ACC112 (cell line): ENCODE data around the gene MAD1L1.

Experiments
- H2AFZ ChIP-seq: fragments of 200-600 bp; sonication (generic); one replicate; pipeline ENCODE4 v1.6.0; 2017; ENCODE audit warnings: antibody characterized with exemption, low read length; ENCODE audit not compliant: unreplicated experiment
- H3K27ac ChIP-seq: fragments of 200-600 bp; sonication (generic); 2 replicates; pipeline ENCODE4 v1.5.1; 2014; ENCODE audit warnings: low read depth, mild to moderate bottlenecking, antibody characterized with exemption, low read length, moderate library complexity
- H3K27me3 ChIP-seq: fragments of 200-600 bp; sonication (generic); 2 replicates; pipeline ENCODE4 v1.6.1; 2014; ENCODE audit warnings: mild to moderate bottlenecking, antibody characterized with exemption, low read length, moderate library complexity, mixed read lengths; ENCODE audit not compliant: insufficient read depth
- H3K36me3 ChIP-seq: fragments of 200-600 bp; sonication (generic); 2 replicates; pipeline ENCODE4 v1.6.1; 2016; ENCODE audit warnings: mild to moderate bottlenecking, antibody characterized with exemption, low read length, moderate library complexity, mixed read lengths; ENCODE audit not compliant: insufficient read depth
- H3K4me1 ChIP-seq: fragments of 200-600 bp; sonication (generic); one replicate; pipeline ENCODE4 v1.6.1; 2016; ENCODE audit warnings: low read length, mixed read lengths; ENCODE audit not compliant: insufficient read depth, unreplicated experiment, control insufficient read depth
- H3K4me3 ChIP-seq: fragments of 200-600 bp; sonication (generic); 2 replicates; pipeline ENCODE4 v1.5.1; 2014; ENCODE audit warnings: mild to moderate bottlenecking, low read depth, low read length
- H3K79me2 ChIP-seq: fragments of 200-600 bp; sonication (generic); one replicate; pipeline ENCODE4 v1.6.0; 2016; ENCODE audit warnings: low read length; ENCODE audit not compliant: control insufficient read depth, unreplicated experiment, insufficient read depth

Gene MAD1L1

DNA sequence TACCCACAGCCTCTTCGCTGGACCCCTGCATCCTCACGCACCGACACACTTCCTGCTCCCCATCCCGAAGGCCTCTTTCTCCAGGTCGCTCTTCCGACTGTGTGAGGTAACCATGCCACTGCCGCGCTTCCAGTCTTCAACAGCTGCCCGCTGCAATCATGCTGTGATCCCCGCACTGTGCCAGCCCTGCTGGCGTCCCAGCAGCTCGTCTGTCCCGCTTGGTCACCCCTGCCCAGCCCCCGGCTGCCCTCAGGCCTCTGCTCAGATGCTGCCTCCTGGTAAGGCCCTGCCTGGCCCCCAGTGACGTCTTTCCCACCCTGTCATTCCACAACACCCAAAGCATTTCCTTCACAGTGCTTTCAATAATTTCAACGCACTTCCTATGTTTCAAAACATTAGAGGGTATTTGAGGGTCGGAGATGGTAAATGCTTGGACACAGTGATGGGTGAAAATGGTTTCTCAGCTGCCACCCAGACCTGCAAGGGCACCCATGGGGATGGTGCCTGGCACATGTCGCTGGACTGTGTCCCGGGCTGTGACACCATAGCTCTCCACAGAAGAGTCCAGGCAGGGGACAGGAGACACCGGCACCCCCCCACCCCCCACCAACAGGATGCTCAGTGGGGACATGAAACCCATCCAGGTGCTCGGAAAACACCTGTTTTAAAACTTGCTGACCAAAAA lies 125.2 kb downstream of the MAD1L1 start:
- H3K27ac ChIP-seq, result no peak overlapping the region
- H3K36me3 ChIP-seq, result no peaks in the 10 kb centered on the region
- peaks cover 33% of the 10 kb centered on the region for H3K4me1 ChIP-seq
- H3K4me3 ChIP-seq, result no peak overlapping the region
- H3K27me3 ChIP-seq, result no peaks in the 10 kb centered on the region
- peaks cover 7% of the 10 kb centered on the region for H3K79me2 ChIP-seq
- H2AFZ ChIP-seq, result no peak overlapping the region

DNA sequence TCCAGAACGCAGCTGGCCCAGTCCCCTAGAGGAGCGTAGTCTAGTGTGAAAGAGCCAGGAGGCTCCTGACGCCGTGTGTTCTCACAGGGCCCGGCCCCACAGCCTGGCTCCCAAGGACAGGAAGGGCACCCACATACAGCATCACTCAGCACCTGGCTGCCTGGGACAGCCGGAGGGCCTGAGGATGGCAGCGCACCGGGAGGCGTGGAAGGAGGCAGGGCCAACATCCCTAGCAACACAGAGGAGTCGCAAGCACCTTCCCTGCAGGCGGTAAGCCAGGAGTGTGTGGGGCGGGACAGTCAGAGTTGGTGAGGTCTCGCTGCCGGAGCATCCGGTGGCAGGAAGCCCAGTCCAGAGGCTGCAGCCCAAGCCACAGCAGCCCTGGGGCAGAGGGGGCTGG lies 125.8 kb downstream of the MAD1L1 start:
- H3K27me3 ChIP-seq, result no peaks in the 10 kb centered on the region
- H3K27ac ChIP-seq, result no peak overlapping the region
- no peak overlapping the region for H3K4me3 ChIP-seq
- H3K4me1 ChIP-seq, result peaks cover 33% of the 10 kb centered on the region
- peaks cover 5% of the 10 kb centered on the region for H3K79me2 ChIP-seq
- H2AFZ ChIP-seq, result no peak overlapping the region
- no peaks in the 10 kb centered on the region for H3K36me3 ChIP-seq

DNA sequence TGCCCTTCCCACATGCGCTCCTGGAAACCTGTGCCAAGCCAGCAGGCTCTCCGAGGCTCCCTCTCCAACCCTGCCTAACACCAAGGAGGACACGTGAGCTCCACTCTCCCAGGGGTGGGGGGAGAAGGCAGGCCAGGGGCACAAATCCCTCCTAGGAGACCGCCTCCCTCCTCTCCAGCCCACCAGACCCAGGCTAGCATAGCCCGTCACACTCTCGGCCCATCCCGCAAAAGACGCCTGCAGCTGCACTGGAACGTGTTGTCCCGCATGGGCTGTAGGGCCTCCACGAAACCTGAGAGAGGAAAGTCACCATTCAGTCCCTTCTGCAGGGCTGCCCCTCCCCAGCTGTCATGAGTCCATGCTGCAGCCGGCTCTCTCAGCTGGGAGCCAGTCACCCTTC lies 126.3 kb downstream of the MAD1L1 start:
- Histone ChIP-seq H3K79me2 (peaks cover 3% of the 10 kb centered on the region), H2AFZ (no peak overlapping the region), H3K27me3 (no peaks in the 10 kb centered on the region), H3K27ac (no peak overlapping the region), H3K36me3 (no peaks in the 10 kb centered on the region), H3K4me1 (peaks cover 31% of the 10 kb centered on the region), H3K4me3 (no peak overlapping the region)

DNA sequence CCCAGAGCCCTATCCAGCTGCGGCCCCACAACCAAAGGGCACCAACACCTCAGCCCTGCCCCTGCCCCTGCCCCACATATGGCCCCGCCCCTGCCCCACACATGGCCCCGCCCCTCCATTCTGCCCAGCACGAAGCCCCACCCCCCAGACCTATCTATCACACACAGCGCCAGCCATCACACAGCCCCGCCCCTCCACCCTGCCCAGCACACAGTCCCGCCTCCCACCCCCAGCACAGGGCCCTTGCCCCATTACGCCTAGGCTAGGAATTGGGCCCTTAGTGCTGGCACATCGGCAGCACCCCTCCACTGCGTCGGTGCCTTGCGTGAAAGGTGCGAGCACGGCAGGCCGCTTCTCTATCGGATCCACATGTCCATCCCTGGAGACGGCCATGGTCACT lies 126.8 kb downstream of the MAD1L1 start:
- Histone ChIP-seq H3K4me1 (peaks cover 25% of the 10 kb centered on the region), H3K79me2 (peaks cover 3% of the 10 kb centered on the region), H3K27me3 (no peaks in the 10 kb centered on the region), H2AFZ (no peak overlapping the region), H3K4me3 (no peak overlapping the region), H3K27ac (no peak overlapping the region), H3K36me3 (no peaks in the 10 kb centered on the region)

DNA sequence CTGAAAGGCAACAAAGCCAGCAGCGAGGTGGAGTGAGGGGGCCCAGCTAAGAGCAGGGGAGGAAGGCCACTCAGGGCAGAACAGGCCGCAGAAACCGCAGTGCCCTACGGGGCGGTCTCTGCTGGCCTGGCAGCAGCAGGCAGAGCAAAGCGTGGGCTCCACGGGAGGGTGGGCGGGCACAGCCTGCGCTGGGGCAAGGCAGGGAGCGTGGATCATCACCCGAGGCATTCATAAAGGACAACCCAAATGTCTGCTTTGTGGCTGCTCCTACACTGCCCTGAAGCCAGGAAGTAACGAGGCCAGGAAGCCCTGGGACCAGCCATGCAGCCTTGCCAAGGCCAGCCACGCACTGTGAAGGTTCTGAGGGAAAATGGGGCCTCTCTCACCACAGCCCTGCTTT lies 127.5 kb downstream of the MAD1L1 start:
- no peaks in the 10 kb centered on the region for H3K36me3 ChIP-seq
- no peaks in the 10 kb centered on the region for H3K27me3 ChIP-seq
- peaks cover 3% of the 10 kb centered on the region for H3K79me2 ChIP-seq
- no peak overlapping the region for H3K4me3 ChIP-seq
- no peak overlapping the region for H2AFZ ChIP-seq
- H3K27ac ChIP-seq, result no peak overlapping the region
- peaks cover 19% of the 10 kb centered on the region for H3K4me1 ChIP-seq

DNA sequence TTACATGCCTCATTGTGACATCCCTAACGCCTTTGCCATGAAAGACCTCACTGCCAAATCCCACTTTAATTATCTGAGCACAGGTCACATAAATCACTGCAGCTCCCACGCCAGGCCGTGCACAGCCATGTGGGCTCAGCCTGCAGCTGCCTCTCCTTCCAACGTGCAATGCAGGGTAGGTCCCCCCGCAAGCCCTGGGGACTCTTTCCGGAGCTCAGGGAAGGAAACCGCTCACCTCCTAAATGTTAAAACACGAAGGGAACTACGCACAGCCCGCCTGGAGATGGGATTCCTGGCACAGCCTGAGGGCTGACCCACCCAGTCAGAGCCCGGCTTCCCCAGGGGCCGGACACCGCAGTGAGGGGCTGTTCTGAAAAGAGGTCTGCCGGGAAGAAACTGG lies 128.0 kb downstream of the MAD1L1 start:
- H3K4me1 ChIP-seq, result peaks cover 19% of the 10 kb centered on the region
- peak overlapping the region; percentile 7; the same call in 1 of the 2 replicates for H3K27ac ChIP-seq
- no peaks in the 10 kb centered on the region for H3K27me3 ChIP-seq
- H2AFZ ChIP-seq, result no peak overlapping the region
- H3K36me3 ChIP-seq, result no peaks in the 10 kb centered on the region
- H3K4me3 ChIP-seq, result no peak overlapping the region
- peaks cover 3% of the 10 kb centered on the region for H3K79me2 ChIP-seq

DNA sequence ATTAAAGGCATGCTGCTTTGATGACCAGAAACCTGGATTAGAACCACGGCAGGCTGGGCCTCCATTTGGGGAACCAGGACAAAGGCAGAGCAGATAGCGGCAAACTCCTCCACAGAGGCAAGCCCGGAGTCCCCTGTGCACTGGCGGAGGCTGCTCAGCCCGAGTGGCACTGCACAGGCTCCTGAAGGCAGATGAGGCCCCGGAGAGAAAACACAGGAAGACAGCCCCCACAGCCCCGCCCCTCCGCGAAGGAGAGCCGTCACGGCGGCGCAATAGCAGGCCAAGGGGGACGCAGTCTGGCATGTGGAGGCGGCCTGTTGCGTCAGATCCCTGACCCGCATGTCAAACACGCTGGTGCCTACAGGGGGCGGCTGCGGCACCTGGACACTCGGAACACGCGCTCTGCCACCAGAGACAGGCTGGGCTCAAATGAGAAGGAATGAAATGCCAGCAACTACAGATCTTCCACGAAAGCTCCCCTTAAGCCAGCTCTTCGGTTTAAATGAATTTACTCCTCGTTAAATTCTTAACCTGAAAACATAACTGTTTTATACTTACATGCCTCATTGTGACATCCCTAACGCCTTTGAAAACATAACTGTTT lies 128.5 kb downstream of the MAD1L1 start:
- no peaks in the 10 kb centered on the region for H3K36me3 ChIP-seq
- peaks cover 3% of the 10 kb centered on the region for H3K79me2 ChIP-seq
- no peak overlapping the region for H2AFZ ChIP-seq
- H3K27ac ChIP-seq, result peak overlapping the region; percentile 33; the same call in 1 of the 2 replicates
- H3K4me1 ChIP-seq, result peaks cover 24% of the 10 kb centered on the region
- H3K27me3 ChIP-seq, result no peaks in the 10 kb centered on the region
- H3K4me3 ChIP-seq, result peak overlapping the region; percentile 20; the same call in 1 of the 2 replicates

DNA sequence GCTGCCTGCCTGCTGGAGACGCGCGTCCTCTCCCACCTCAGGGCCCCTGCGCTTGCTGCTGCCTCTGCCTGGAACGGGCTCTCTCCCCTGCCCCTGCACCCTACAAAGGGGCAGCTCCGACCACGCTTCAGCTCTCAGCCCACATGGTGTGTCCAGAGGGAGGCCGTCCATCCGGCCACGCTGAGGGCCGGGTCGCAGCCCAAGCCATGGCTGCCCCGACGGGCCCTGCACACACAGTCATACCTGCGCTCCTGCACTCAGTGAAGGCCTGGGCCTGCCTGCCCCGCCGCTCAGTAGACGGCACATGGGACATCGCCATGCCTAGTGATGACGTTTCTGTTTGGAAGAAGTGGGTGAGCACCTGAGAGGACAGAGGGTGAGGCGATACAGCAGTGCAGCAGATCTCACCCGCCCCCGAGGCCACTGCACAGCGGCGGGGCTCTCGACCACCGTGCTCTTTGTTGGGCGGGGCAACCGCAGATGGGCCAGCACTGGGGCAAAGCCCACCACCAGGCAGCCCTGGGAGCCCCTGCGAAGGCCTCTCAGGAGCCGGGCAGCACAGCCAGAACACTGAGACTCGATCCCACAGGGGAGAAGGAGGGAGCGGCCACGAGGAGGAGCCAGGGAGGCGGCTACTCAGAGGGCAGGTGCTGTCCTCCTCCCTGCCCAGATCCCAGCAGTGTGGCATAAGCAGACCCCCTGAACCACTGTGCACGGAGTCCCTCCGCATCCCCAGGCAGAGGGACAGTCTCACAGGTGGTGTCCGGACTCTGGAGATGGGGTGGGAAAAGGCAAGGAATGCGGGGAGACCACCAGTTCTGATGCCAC lies 129.5 kb downstream of the MAD1L1 start:
- H3K36me3 ChIP-seq, result no peaks in the 10 kb centered on the region
- peaks cover 28% of the 10 kb centered on the region for H3K4me1 ChIP-seq
- no peaks in the 10 kb centered on the region for H3K27me3 ChIP-seq
- no peak overlapping the region for H2AFZ ChIP-seq
- H3K79me2 ChIP-seq, result peaks cover 3% of the 10 kb centered on the region
- peak overlapping the region; percentile 33; the same call in 1 of the 2 replicates for H3K27ac ChIP-seq
- peak overlapping the region; percentile 20; the same call in 1 of the 2 replicates for H3K4me3 ChIP-seq

DNA sequence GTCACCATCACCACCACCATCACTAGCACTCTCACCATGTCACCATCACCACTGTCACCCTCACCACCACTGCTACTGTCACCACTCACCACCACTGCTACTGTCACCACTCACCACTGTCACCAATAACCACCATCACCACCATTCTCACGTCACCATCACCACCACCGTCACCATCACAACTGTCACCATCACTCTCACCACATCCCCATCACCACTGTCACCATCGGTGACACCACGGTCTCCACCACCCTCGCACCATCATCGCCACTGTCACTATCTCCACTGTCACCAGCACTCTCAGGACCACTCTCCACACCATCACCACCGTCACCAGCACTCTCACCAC lies 130.4 kb downstream of the MAD1L1 start:
- Histone ChIP-seq H3K4me3 (no peak overlapping the region), H2AFZ (no peak overlapping the region), H3K36me3 (no peaks in the 10 kb centered on the region), H3K4me1 (peaks cover 28% of the 10 kb centered on the region), H3K27ac (no peak overlapping the region), H3K79me2 (peaks cover 3% of the 10 kb centered on the region), H3K27me3 (no peaks in the 10 kb centered on the region)

DNA sequence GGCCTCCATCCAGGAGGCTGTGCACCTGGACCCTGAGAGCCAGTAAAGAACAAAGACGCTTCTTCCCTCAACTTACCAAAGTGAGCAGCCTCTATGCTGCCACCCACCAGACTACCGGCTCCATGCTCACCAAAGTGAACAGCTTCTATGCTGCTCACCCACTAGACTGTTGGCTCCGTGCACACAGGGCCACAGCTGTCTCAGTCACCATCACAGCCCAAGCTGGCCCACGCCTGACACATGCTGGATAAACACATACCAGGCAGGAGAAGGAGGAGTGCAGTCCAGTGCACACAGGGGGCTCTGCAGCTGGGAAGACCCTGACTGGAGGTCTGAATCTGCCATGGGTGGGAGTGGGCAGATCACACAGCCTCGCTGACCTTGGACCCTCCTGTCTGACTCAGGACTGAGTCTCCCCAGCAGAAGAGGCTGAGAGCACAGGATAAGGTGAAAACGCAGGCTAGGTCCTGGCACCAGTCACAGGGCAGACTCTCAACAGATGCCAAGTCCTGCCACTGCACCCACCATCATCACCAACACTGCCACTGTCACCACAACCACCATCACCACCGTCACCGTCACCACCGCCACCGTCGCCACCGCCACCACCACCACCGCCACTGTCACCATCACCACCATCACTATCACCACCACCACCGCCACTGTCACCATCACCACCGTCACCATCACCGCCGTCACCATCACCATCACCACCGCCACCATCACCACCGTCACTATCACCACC lies 130.9 kb downstream of the MAD1L1 start:
- Histone ChIP-seq H2AFZ (no peak overlapping the region), H3K27ac (no peak overlapping the region), H3K79me2 (peaks cover 3% of the 10 kb centered on the region), H3K27me3 (no peaks in the 10 kb centered on the region), H3K4me3 (no peak overlapping the region), H3K36me3 (no peaks in the 10 kb centered on the region), H3K4me1 (peaks cover 28% of the 10 kb centered on the region)
